GM23338 (cell line): ENCODE results near the gene NEK10. TPM values are rescaled to one million over a fixed set of nuclear protein-coding genes. Genes with fewer than 3 reads are reported as not detected.

Source experiments
- ATAC-seq: fragments of 200-7000 bp; cut with Tn5 transposase; 3 replicates; pipeline ENCODE4 v1.9.1; 2020
- DNase-seq: peaks from one replicate; pipeline ENCODE4 v3.0.0-alpha.2; 2015; ENCODE audit warnings: low spot score
- H2AFZ ChIP-seq: fragments of 200-600 bp; sonication (generic); 2 replicates; pipeline ENCODE4 v1.8.0; 2016; ENCODE audit warnings: antibody characterized with exemption, mild to moderate bottlenecking, moderate library complexity
- H3F3A ChIP-seq: fragments of 200-600 bp; sonication (generic); replicated peaks from 2 replicates; pipeline ENCODE4 v1.8.0; 2017; ENCODE audit warnings: antibody characterized with exemption, mixed run types, low read depth
- H3K27ac ChIP-seq: fragments of 200-600 bp; sonication (generic); 2 replicates; pipeline ENCODE4 v1.6.1; 2016; ENCODE audit warnings: low read depth
- H3K27me3 ChIP-seq: fragments of 200-600 bp; sonication (generic); 2 replicates; pipeline ENCODE4 v1.8.0; 2016; ENCODE audit warnings: mild to moderate bottlenecking, mixed run types, moderate library complexity; ENCODE audit not compliant: insufficient read depth
- H3K36me3 ChIP-seq: fragments of 200-600 bp; sonication (generic); 2 replicates; pipeline ENCODE4 v1.8.0; 2016; ENCODE audit warnings: mild to moderate bottlenecking; ENCODE audit not compliant: insufficient read depth
- H3K4me1 ChIP-seq: fragments of 200-600 bp; sonication (generic); 2 replicates; pipeline ENCODE4 v1.8.0; 2016; ENCODE audit warnings: mild to moderate bottlenecking, moderate library complexity; ENCODE audit not compliant: insufficient read depth
- H3K4me2 ChIP-seq: fragments of 200-600 bp; sonication (generic); 2 replicates; pipeline ENCODE4 v1.7.1; 2017; ENCODE audit warnings: mixed run types
- H3K4me3 ChIP-seq: fragments of 200-600 bp; sonication (generic); 2 replicates; pipeline ENCODE4 v1.6.1; 2016; ENCODE audit warnings: mixed run types
- H3K79me2 ChIP-seq: fragments of 200-600 bp; sonication (generic); replicated peaks from 2 replicates; pipeline ENCODE4 v1.8.0; 2017; ENCODE audit warnings: mild to moderate bottlenecking; ENCODE audit not compliant: insufficient read depth
- H3K9me2 ChIP-seq: fragments of 200-600 bp; sonication (generic); 2 replicates; pipeline ENCODE4 v1.8.0; 2017; ENCODE audit not compliant: insufficient read depth
- H4K20me1 ChIP-seq: fragments of 200-600 bp; sonication (generic); replicated peaks from 2 replicates; pipeline ENCODE4 v1.8.0; 2017; ENCODE audit warnings: mild to moderate bottlenecking; ENCODE audit not compliant: insufficient read depth
- H3K27ac Mint-ChIP-seq: 2 replicates; pipeline ENCODE4 v1.8.0; 2020; ENCODE audit warnings: inconsistent platforms, mild to moderate bottlenecking, moderate library complexity, mixed read lengths
- H3K27me3 Mint-ChIP-seq: 3 replicates; pipeline ENCODE4 v1.8.0; 2022; ENCODE audit warnings: low read depth, mild to moderate bottlenecking, moderate library complexity, mixed read lengths, inconsistent platforms; ENCODE audit not compliant: insufficient read depth, poor library complexity
- H3K36me3 Mint-ChIP-seq: 3 replicates; pipeline ENCODE4 v1.8.0; 2021; ENCODE audit warnings: low read depth, mild to moderate bottlenecking, inconsistent platforms, moderate library complexity, mixed read lengths
- H3K4me1 Mint-ChIP-seq: 3 replicates; pipeline ENCODE4 v1.8.0; 2020; ENCODE audit warnings: mild to moderate bottlenecking, inconsistent platforms, mixed read lengths
- H3K4me3 Mint-ChIP-seq: 3 replicates; pipeline ENCODE4 v1.8.0; 2021; ENCODE audit warnings: moderate library complexity, mild to moderate bottlenecking, inconsistent platforms, mixed read lengths
- H3K9me3 Mint-ChIP-seq: 3 replicates; pipeline ENCODE4 v1.8.0; 2020; ENCODE audit warnings: moderate library complexity, mild to moderate bottlenecking, inconsistent platforms, mixed read lengths
- CREB1 ChIP-seq: fragments of 250-450 bp; sonication (Bioruptor Pico); IDR thresholded peaks from 2 replicates; pipeline ENCODE4 v1.5.0; 2020; ENCODE audit warnings: low read depth, mild to moderate bottlenecking, moderate library complexity
- CTCF ChIP-seq, 2 experiments: fragments of 200-600 bp in 1 of 2; sonication (generic) in 1 of 2; conservative IDR thresholded peaks; 2 replicates each; pipeline versions ENCODE4 v1.5.1 to v1.6.1; 2016 to 2017; ENCODE audit warnings: antibody characterized with exemption in 2 of 2, low read depth in 2 of 2, mild to moderate bottlenecking in 2 of 2, moderate library complexity in 1 of 2
- ETS1 ChIP-seq: IDR thresholded peaks from 2 replicates; pipeline ENCODE4 v1.6.1; 2016; ENCODE audit warnings: antibody characterized with exemption
- EZH2 ChIP-seq: fragments of 200-600 bp; sonication (generic); IDR thresholded peaks from one replicate; pipeline ENCODE4 v1.8.0; 2017; ENCODE audit warnings: antibody characterized with exemption, mild to moderate bottlenecking, low read depth; ENCODE audit not compliant: unreplicated experiment
- JUNB ChIP-seq: IDR thresholded peaks from one replicate; pipeline ENCODE4 v1.6.1; 2016; ENCODE audit warnings: antibody characterized with exemption; ENCODE audit not compliant: unreplicated experiment
- NANOG ChIP-seq: IDR thresholded peaks from 2 replicates; pipeline ENCODE4 v1.6.1; 2016; ENCODE audit warnings: antibody characterized with exemption, borderline replicate concordance
- POLR2AphosphoS5 ChIP-seq: IDR thresholded peaks from 2 replicates; pipeline ENCODE4 v1.6.1; 2016; ENCODE audit warnings: antibody characterized with exemption, low read depth
- REST ChIP-seq: IDR thresholded peaks from one replicate; pipeline ENCODE4 v1.6.1; 2018; ENCODE audit warnings: antibody characterized with exemption; ENCODE audit not compliant: unreplicated experiment
- STAT1 ChIP-seq: IDR thresholded peaks from one replicate; pipeline ENCODE4 v1.6.1; 2016; ENCODE audit warnings: antibody characterized with exemption; ENCODE audit not compliant: unreplicated experiment
- ZNF114 ChIP-seq: fragments of 250-450 bp; sonication (Bioruptor Pico); IDR thresholded peaks from 2 replicates; pipeline ENCODE4 v1.5.0; 2020; ENCODE audit warnings: mild to moderate bottlenecking, moderate library complexity
- ZNF331 ChIP-seq: fragments of 250-450 bp; sonication (Bioruptor Pico); IDR thresholded peaks from 2 replicates; pipeline ENCODE4 v1.5.0; 2020; ENCODE audit warnings: low read depth, mild to moderate bottlenecking, moderate library complexity
- polyA plus RNA-seq: library from polyadenylated mRNA; unstranded; fragments of >200 nt; fragmentation: Nextera tagmentation; extraction: Ambion mirVana; gene quantifications from 2 replicates; pipeline ENCODE4 v1.2.1, GENCODE V29; 2016
- total RNA-seq: library from RNA; depleted of rRNA; stranded (reverse); fragments of >200 nt; shearing (Covaris generic); gene quantifications from 2 replicates; pipeline ENCODE4 v1.2.3, GENCODE V29; 2014

NEK10 gene
- total and polyA plus RNA-seq, 2 experiments from 2014 or later = 0.55 to 2.0 TPM

GRCh38 chr3:27310688-27311087 is 58.5 kb downstream of the NEK10 start (continued):
- no peak for TF ChIP-seq CTCF (conservative IDR thresholded peaks at IDR 0.05; ENCODE audit: low read depth in 2 of 2)
- no peak for TF ChIP-seq JUNB
- TF ChIP-seq REST = no peak

GRCh38 chr3:27307566-27307965 is 61.6 kb downstream of the NEK10 start:
- peaks cover 3% of the 10 kb centered on the region; the same call in 2 of the 3 replicates for H3K36me3 Mint-ChIP-seq
- ATAC-seq (no peak), DNase-seq (no peak)
- H2AFZ ChIP-seq = no peak overlapping the region
- no peaks in the 10 kb centered on the region; the same call in 1 of the 2 replicates for H3K36me3 ChIP-seq
- no peak overlapping the region for H3K4me3 ChIP-seq
- H3K9me2 ChIP-seq = no peaks in the 10 kb centered on the region
- no peak overlapping the region for H3K27ac Mint-ChIP-seq
- H3K4me3 Mint-ChIP-seq = no peak overlapping the region
- H3K4me2 ChIP-seq = no peak overlapping the region
- H3K4me1 Mint-ChIP-seq = no peaks in the 10 kb centered on the region
- peaks cover 8% of the 10 kb centered on the region; the same call in 2 of the 3 replicates for H3K9me3 Mint-ChIP-seq
- no peaks in the 10 kb centered on the region for H3K4me1 ChIP-seq
- no peaks in the 10 kb centered on the region for H3K79me2 ChIP-seq
- no peaks in the 10 kb centered on the region for H3K27me3 ChIP-seq
- no peaks in the 10 kb centered on the region for H3K27me3 Mint-ChIP-seq
- no peaks in the 10 kb centered on the region for H4K20me1 ChIP-seq
- H3K27ac ChIP-seq = no peak overlapping the region
- no peaks in the 10 kb centered on the region for H3F3A ChIP-seq
- TF ChIP-seq REST = no peak
- no peak for TF ChIP-seq ZNF114 (CRISPR knock-in tag)
- TF ChIP-seq STAT1 = no peak
- TF ChIP-seq ETS1 = no peak
- no peak for TF ChIP-seq NANOG
- no peak for TF ChIP-seq POLR2AphosphoS5
- no peak for TF ChIP-seq ZNF331 (CRISPR knock-in tag)
- TF ChIP-seq CREB1 = no peak
- no peak for TF ChIP-seq EZH2
